AG09319 (cell line): ENCODE results near the gene ZNF217.
"Not testable (repeated sequence)": the region's sequence is repeated elsewhere in the genome, so short reads cannot be mapped to it uniquely, and the experiment has no call there.

Experiments used
- DNase-seq: peaks from one replicate; pipeline ENCODE4 v3.0.0-alpha.2; 2010; ENCODE audit warnings: low read depth; ENCODE audit errors: extremely low read depth
- CTCF ChIP-seq: IDR thresholded peaks from 2 replicates; pipeline ENCODE4 v1.5.1; 2011; ENCODE audit warnings: low read depth, mild to moderate bottlenecking, inconsistent platforms, low read length, moderate library complexity

The ZNF217 gene

GRCh38 chr20:53571555-53572286 is 21.9 kb downstream of the ZNF217 start:
- no peak for DNase-seq
- TF ChIP-seq CTCF, result no peak

GRCh38 chr20:53570446-53571276 is 23.0 kb downstream of the ZNF217 start:
- no peak for DNase-seq

GRCh38 chr20:53569606-53570307 is 23.9 kb downstream of the ZNF217 start:
- TF ChIP-seq CTCF, result no peak
- no peak for DNase-seq

More at GRCh38 chr20:53570446-53571276, 23.0 kb downstream of the ZNF217 start:
- no peak for TF ChIP-seq CTCF

- DNase-seq, result no peak
- TF ChIP-seq CTCF, result no peak
Measured at GRCh38 chr20:53569005-53569404, 24.6 kb downstream of the ZNF217 start.

GRCh38 chr20:53568351-53568750 is 25.3 kb downstream of the ZNF217 start:
- TF ChIP-seq CTCF, result no peak
- no peak for DNase-seq

- no peak for TF ChIP-seq CTCF
- no peak for DNase-seq
Measured at GRCh38 chr20:53567379-53567917, 26.2 kb downstream of the ZNF217 start.

- DNase-seq, result not testable (repeated sequence)
Measured at GRCh38 chr20:53566623-53567022, 27.0 kb downstream of the ZNF217 start.
